GM06990 (cell line): ENCODE data around the gene ATXN7L1.

Experiments
- DNase-seq: peaks from one replicate; pipeline ENCODE4 v3.0.0-alpha.2; 2011; ENCODE audit not compliant: insufficient read length; ENCODE audit errors: extremely low read depth
- H3K27me3 ChIP-seq: replicated peaks from 2 replicates; pipeline ENCODE4 v1.6.0; 2011; ENCODE audit warnings: low read length; ENCODE audit not compliant: control insufficient read depth, insufficient read depth
- H3K36me3 ChIP-seq: 2 replicates; pipeline ENCODE4 v1.5.1; 2011; ENCODE audit warnings: low read length; ENCODE audit not compliant: control insufficient read depth, insufficient read depth
- H3K4me3 ChIP-seq: replicated peaks from 2 replicates; pipeline ENCODE4 v1.5.1; 2011; ENCODE audit warnings: low read depth, mild to moderate bottlenecking, control low read depth, low read length
- CTCF ChIP-seq: IDR thresholded peaks from 2 replicates; pipeline ENCODE4 v1.5.1; 2011; ENCODE audit warnings: low read length, control low read depth, mild to moderate bottlenecking, inconsistent platforms; ENCODE audit not compliant: insufficient read depth, poor library complexity, severe bottlenecking

Gene ATXN7L1

GRCh38 chr7:105648561-105649401 is 227.6 kb downstream of the ATXN7L1 start:
- H3K27me3 ChIP-seq = no peaks in the 10 kb centered on the region
- TF ChIP-seq CTCF = no peak
- no peak overlapping the region for H3K4me3 ChIP-seq
- no peaks in the 10 kb centered on the region; the same call in 1 of the 2 replicates for H3K36me3 ChIP-seq
- DNase-seq = no peak

DNA sequence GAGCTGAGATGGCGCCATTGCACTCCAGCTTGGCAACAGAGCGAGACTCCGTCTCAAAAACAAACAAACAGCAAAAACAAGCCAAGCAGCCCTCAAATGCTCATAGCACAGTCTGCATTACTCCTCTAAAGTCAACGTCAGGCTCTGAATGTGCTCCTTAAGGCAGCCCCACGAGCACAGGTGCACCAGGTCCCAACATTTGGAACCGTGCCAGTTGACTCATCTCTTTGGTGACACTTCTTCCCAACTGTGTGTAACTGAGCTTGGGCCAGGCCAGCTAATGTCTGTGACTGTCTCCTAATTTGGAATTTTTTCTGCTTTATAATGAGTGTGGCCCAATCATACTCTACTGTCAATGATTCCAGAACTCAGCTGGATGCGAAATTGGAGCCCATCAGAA is 228.8 kb downstream of the ATXN7L1 start:
- Histone ChIP-seq H3K27me3 (no peaks in the 10 kb centered on the region), H3K4me3 (no peak overlapping the region), H3K36me3 (no peaks in the 10 kb centered on the region; the same call in 1 of the 2 replicates)
- TF ChIP-seq CTCF = no peak
- DNase-seq = no peak

DNA sequence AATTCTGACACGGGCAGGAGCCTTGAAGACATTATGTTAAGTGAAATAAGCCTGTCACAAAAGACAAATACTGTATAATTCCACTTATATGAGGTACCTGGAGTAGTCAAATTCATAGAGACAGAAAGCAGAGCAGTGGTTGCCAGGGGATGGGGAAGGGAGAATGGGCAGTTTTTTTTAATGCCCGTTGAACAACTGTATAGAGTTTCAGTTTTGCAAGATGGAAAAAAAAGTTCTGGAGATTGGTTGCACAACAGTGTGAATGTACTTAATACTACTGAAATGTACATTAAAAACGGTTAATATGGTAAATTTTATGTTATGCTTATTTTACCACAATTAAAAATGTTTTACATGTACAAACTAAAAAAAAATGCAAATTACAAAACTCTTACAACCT is 231.5 kb downstream of the ATXN7L1 start:
- no peak for DNase-seq
- Histone ChIP-seq H3K4me3 (no peak overlapping the region), H3K27me3 (no peaks in the 10 kb centered on the region), H3K36me3 (no peaks in the 10 kb centered on the region; the same call in none of the 2 replicates)
- TF ChIP-seq CTCF = no peak

- no peak for TF ChIP-seq CTCF
- DNase-seq = no peak
- no peaks in the 10 kb centered on the region; the same call in none of the 2 replicates for H3K36me3 ChIP-seq
- H3K27me3 ChIP-seq = no peaks in the 10 kb centered on the region
- no peak overlapping the region for H3K4me3 ChIP-seq
Measured at GRCh38 chr7:105643851-105644250, 232.5 kb downstream of the ATXN7L1 start.

- no peak for DNase-seq
- no peaks in the 10 kb centered on the region; the same call in none of the 2 replicates for H3K36me3 ChIP-seq
- H3K4me3 ChIP-seq = no peak overlapping the region
- no peaks in the 10 kb centered on the region for H3K27me3 ChIP-seq
- no peak for TF ChIP-seq CTCF
Measured at GRCh38 chr7:105643384-105643783, 233.0 kb downstream of the ATXN7L1 start.
